GM23338 (cell line): ENCODE measurements around the gene WDHD1. TPM values are rescaled to one million over a fixed set of nuclear protein-coding genes. Genes with fewer than 3 reads are reported as not detected.
A peak's percentile ranks its signal among the peaks of the same experiment; 100 is the strongest.

Experiments used
- ATAC-seq: fragments of 200-7000 bp; cut with Tn5 transposase; 3 replicates; pipeline ENCODE4 v1.9.1; 2020
- DNase-seq: peaks from one replicate; pipeline ENCODE4 v3.0.0-alpha.2; 2015; ENCODE audit warnings: low spot score
- H2AFZ ChIP-seq: fragments of 200-600 bp; sonication (generic); 2 replicates; pipeline ENCODE4 v1.8.0; 2016; ENCODE audit warnings: antibody characterized with exemption, mild to moderate bottlenecking, moderate library complexity
- H3F3A ChIP-seq: fragments of 200-600 bp; sonication (generic); replicated peaks from 2 replicates; pipeline ENCODE4 v1.8.0; 2017; ENCODE audit warnings: antibody characterized with exemption, mixed run types, low read depth
- H3K27ac ChIP-seq: fragments of 200-600 bp; sonication (generic); 2 replicates; pipeline ENCODE4 v1.6.1; 2016; ENCODE audit warnings: low read depth
- H3K27me3 ChIP-seq: fragments of 200-600 bp; sonication (generic); 2 replicates; pipeline ENCODE4 v1.8.0; 2016; ENCODE audit warnings: mild to moderate bottlenecking, mixed run types, moderate library complexity; ENCODE audit not compliant: insufficient read depth
- H3K36me3 ChIP-seq: fragments of 200-600 bp; sonication (generic); 2 replicates; pipeline ENCODE4 v1.8.0; 2016; ENCODE audit warnings: mild to moderate bottlenecking; ENCODE audit not compliant: insufficient read depth
- H3K4me1 ChIP-seq: fragments of 200-600 bp; sonication (generic); 2 replicates; pipeline ENCODE4 v1.8.0; 2016; ENCODE audit warnings: mild to moderate bottlenecking, moderate library complexity; ENCODE audit not compliant: insufficient read depth
- H3K4me2 ChIP-seq: fragments of 200-600 bp; sonication (generic); 2 replicates; pipeline ENCODE4 v1.7.1; 2017; ENCODE audit warnings: mixed run types
- H3K4me3 ChIP-seq: fragments of 200-600 bp; sonication (generic); 2 replicates; pipeline ENCODE4 v1.6.1; 2016; ENCODE audit warnings: mixed run types
- H3K79me2 ChIP-seq: fragments of 200-600 bp; sonication (generic); replicated peaks from 2 replicates; pipeline ENCODE4 v1.8.0; 2017; ENCODE audit warnings: mild to moderate bottlenecking; ENCODE audit not compliant: insufficient read depth
- H3K9me2 ChIP-seq: fragments of 200-600 bp; sonication (generic); 2 replicates; pipeline ENCODE4 v1.8.0; 2017; ENCODE audit not compliant: insufficient read depth
- H4K20me1 ChIP-seq: fragments of 200-600 bp; sonication (generic); replicated peaks from 2 replicates; pipeline ENCODE4 v1.8.0; 2017; ENCODE audit warnings: mild to moderate bottlenecking; ENCODE audit not compliant: insufficient read depth
- H3K27ac Mint-ChIP-seq: 2 replicates; pipeline ENCODE4 v1.8.0; 2020; ENCODE audit warnings: inconsistent platforms, mild to moderate bottlenecking, moderate library complexity, mixed read lengths
- H3K27me3 Mint-ChIP-seq: 3 replicates; pipeline ENCODE4 v1.8.0; 2022; ENCODE audit warnings: low read depth, mild to moderate bottlenecking, moderate library complexity, mixed read lengths, inconsistent platforms; ENCODE audit not compliant: insufficient read depth, poor library complexity
- H3K36me3 Mint-ChIP-seq: 3 replicates; pipeline ENCODE4 v1.8.0; 2021; ENCODE audit warnings: low read depth, mild to moderate bottlenecking, inconsistent platforms, moderate library complexity, mixed read lengths
- H3K4me1 Mint-ChIP-seq: 3 replicates; pipeline ENCODE4 v1.8.0; 2020; ENCODE audit warnings: mild to moderate bottlenecking, inconsistent platforms, mixed read lengths
- H3K4me3 Mint-ChIP-seq: 3 replicates; pipeline ENCODE4 v1.8.0; 2021; ENCODE audit warnings: moderate library complexity, mild to moderate bottlenecking, inconsistent platforms, mixed read lengths
- H3K9me3 Mint-ChIP-seq: 3 replicates; pipeline ENCODE4 v1.8.0; 2020; ENCODE audit warnings: moderate library complexity, mild to moderate bottlenecking, inconsistent platforms, mixed read lengths
- CREB1 ChIP-seq: fragments of 250-450 bp; sonication (Bioruptor Pico); IDR thresholded peaks from 2 replicates; pipeline ENCODE4 v1.5.0; 2020; ENCODE audit warnings: low read depth, mild to moderate bottlenecking, moderate library complexity
- CTCF ChIP-seq, 2 experiments: fragments of 200-600 bp in 1 of 2; sonication (generic) in 1 of 2; conservative IDR thresholded peaks; 2 replicates each; pipeline versions ENCODE4 v1.5.1 to v1.6.1; 2016 to 2017; ENCODE audit warnings: antibody characterized with exemption in 2 of 2, low read depth in 2 of 2, mild to moderate bottlenecking in 2 of 2, moderate library complexity in 1 of 2
- EZH2 ChIP-seq: fragments of 200-600 bp; sonication (generic); IDR thresholded peaks from one replicate; pipeline ENCODE4 v1.8.0; 2017; ENCODE audit warnings: antibody characterized with exemption, mild to moderate bottlenecking, low read depth; ENCODE audit not compliant: unreplicated experiment
- EZH2phosphoT487 ChIP-seq: fragments of 200-600 bp; sonication (generic); IDR thresholded peaks from one replicate; pipeline ENCODE4 v1.8.1; 2018; ENCODE audit warnings: antibody characterized with exemption; ENCODE audit not compliant: unreplicated experiment
- JUNB ChIP-seq: IDR thresholded peaks from one replicate; pipeline ENCODE4 v1.6.1; 2016; ENCODE audit warnings: antibody characterized with exemption; ENCODE audit not compliant: unreplicated experiment
- NANOG ChIP-seq: IDR thresholded peaks from 2 replicates; pipeline ENCODE4 v1.6.1; 2016; ENCODE audit warnings: antibody characterized with exemption, borderline replicate concordance
- POLR2AphosphoS5 ChIP-seq: IDR thresholded peaks from 2 replicates; pipeline ENCODE4 v1.6.1; 2016; ENCODE audit warnings: antibody characterized with exemption, low read depth
- REST ChIP-seq: IDR thresholded peaks from one replicate; pipeline ENCODE4 v1.6.1; 2018; ENCODE audit warnings: antibody characterized with exemption; ENCODE audit not compliant: unreplicated experiment
- STAT1 ChIP-seq: IDR thresholded peaks from one replicate; pipeline ENCODE4 v1.6.1; 2016; ENCODE audit warnings: antibody characterized with exemption; ENCODE audit not compliant: unreplicated experiment
- ZNF331 ChIP-seq: fragments of 250-450 bp; sonication (Bioruptor Pico); IDR thresholded peaks from 2 replicates; pipeline ENCODE4 v1.5.0; 2020; ENCODE audit warnings: low read depth, mild to moderate bottlenecking, moderate library complexity
- ZNF462 ChIP-seq: fragments of 250-450 bp; sonication (Bioruptor Pico); IDR thresholded peaks from 2 replicates; pipeline ENCODE4 v1.5.0; 2020; ENCODE audit warnings: mild to moderate bottlenecking, moderate library complexity
- polyA plus RNA-seq: library from polyadenylated mRNA; unstranded; fragments of >200 nt; fragmentation: Nextera tagmentation; extraction: Ambion mirVana; gene quantifications from 2 replicates; pipeline ENCODE4 v1.2.1, GENCODE V29; 2016
- total RNA-seq: library from RNA; depleted of rRNA; stranded (reverse); fragments of >200 nt; shearing (Covaris generic); gene quantifications from 2 replicates; pipeline ENCODE4 v1.2.3, GENCODE V29; 2014
- TF ChIP-seq, protein P1 (sequence below): IDR thresholded peaks from 2 replicates; pipeline ENCODE4 v1.6.1; 2016; ENCODE audit warnings: antibody characterized with exemption

Gene WDHD1
- total and polyA plus RNA-seq, 2 experiments from 2014 or later, result 48.8 to 65.4 TPM

DNA sequence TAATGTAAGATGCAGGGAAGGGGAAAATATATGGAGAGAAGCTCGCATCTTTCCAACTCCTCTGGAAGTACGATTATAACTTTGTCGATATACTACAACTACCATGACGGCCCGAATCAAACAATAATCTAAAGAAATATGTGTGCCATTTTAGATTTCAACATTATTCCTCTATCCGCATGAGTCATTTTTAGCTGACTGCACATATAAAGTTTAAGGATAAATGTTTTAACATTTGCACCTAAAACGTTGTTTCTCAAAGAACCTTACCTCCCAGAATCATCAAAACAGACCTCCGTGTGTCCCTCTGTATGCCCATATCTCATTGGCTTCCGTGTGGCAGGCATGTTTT, 482 bp downstream of the WDHD1 start:
- peak overlapping the region; percentile 94 for H3K4me3 ChIP-seq
- Mint-ChIP-seq H3K27ac (peak overlapping the region; percentile 95), H3K4me1 (peaks cover 31% of the 10 kb centered on the region), H3K36me3 (peaks cover 22% of the 10 kb centered on the region), H3K27me3 (peaks cover 2% of the 10 kb centered on the region), H3K9me3 (no peaks in the 10 kb centered on the region; the same call in 2 of the 3 replicates), H3K4me3 (peak overlapping the region; percentile 95)
- peaks cover 19% of the 10 kb centered on the region; the same call in 1 of the 2 replicates for H3F3A ChIP-seq
- TF ChIP-seq STAT1, result no peak
- no peak for TF ChIP-seq CTCF (conservative IDR thresholded peaks at IDR 0.05; ENCODE audit: low read depth in 2 of 2)
- no peak for TF ChIP-seq POLR2AphosphoS5
- TF ChIP-seq, protein P1, sequence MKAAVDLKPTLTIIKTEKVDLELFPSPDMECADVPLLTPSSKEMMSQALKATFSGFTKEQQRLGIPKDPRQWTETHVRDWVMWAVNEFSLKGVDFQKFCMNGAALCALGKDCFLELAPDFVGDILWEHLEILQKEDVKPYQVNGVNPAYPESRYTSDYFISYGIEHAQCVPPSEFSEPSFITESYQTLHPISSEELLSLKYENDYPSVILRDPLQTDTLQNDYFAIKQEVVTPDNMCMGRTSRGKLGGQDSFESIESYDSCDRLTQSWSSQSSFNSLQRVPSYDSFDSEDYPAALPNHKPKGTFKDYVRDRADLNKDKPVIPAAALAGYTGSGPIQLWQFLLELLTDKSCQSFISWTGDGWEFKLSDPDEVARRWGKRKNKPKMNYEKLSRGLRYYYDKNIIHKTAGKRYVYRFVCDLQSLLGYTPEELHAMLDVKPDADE, result no peak
- TF ChIP-seq EZH2phosphoT487, result no peak
- no peak for TF ChIP-seq JUNB
- TF ChIP-seq ZNF462 (CRISPR knock-in tag), result no peak
- no peak for TF ChIP-seq ZNF331 (CRISPR knock-in tag)
- TF ChIP-seq NANOG, result no peak
- no peak for TF ChIP-seq EZH2
- no peak for TF ChIP-seq REST
- TF ChIP-seq CREB1, result no peak
- H3K9me2 ChIP-seq, result no peaks in the 10 kb centered on the region
- H2AFZ ChIP-seq, result no peak overlapping the region
- no peak for ATAC-seq
- peak overlapping the region; percentile 99 for H3K4me2 ChIP-seq
- peaks cover 43% of the 10 kb centered on the region for H3K4me1 ChIP-seq
- no peak for DNase-seq
- H4K20me1 ChIP-seq, result peaks cover 4% of the 10 kb centered on the region
- H3K79me2 ChIP-seq, result peaks cover 88% of the 10 kb centered on the region
- peak overlapping the region; percentile 100 for H3K27ac ChIP-seq
- no peaks in the 10 kb centered on the region for H3K27me3 ChIP-seq
- peaks cover 6% of the 10 kb centered on the region; the same call in 1 of the 2 replicates for H3K36me3 ChIP-seq
